Measurements from ENCODE around the gene GATA3.

Gene GATA3

DNA sequence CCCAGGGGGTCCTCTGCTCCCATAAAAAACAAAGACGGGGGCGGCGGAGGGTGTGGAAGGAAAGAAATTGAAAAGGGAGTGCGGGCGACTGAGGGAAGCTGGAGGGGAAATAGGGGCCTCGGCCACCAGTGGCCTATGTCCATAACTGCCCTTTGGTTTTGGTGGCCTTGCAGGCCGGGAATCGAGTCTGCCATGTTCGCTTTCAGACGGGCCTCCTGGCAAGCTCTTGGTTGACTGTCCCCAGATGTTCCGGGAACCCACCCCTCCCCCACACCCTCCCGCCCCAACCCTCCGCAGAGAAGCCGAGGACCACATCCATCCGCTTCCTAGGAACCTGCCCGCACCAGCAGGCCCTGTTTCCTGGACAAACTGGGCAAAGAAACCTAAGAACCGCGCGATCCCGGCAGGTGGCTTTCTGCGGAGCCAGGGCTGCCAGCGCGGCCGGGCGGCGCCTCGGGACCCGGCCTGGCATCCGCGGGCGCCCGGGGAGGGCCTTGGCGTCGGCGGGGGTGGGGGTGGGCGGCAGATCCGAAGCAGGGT lies 20.0 kb upstream of the GATA3 start:
- DNase-seq (ENCODE audit: insufficient read length, low spot score) (no peak), FAIRE-seq (no peak)
- TF ChIP-seq, protein P1, sequence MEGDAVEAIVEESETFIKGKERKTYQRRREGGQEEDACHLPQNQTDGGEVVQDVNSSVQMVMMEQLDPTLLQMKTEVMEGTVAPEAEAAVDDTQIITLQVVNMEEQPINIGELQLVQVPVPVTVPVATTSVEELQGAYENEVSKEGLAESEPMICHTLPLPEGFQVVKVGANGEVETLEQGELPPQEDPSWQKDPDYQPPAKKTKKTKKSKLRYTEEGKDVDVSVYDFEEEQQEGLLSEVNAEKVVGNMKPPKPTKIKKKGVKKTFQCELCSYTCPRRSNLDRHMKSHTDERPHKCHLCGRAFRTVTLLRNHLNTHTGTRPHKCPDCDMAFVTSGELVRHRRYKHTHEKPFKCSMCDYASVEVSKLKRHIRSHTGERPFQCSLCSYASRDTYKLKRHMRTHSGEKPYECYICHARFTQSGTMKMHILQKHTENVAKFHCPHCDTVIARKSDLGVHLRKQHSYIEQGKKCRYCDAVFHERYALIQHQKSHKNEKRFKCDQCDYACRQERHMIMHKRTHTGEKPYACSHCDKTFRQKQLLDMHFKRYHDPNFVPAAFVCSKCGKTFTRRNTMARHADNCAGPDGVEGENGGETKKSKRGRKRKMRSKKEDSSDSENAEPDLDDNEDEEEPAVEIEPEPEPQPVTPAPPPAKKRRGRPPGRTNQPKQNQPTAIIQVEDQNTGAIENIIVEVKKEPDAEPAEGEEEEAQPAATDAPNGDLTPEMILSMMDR (IDR thresholded peaks at IDR 0.05; ENCODE audit: insufficient read depth, missing control alignments) = no peak

DNA sequence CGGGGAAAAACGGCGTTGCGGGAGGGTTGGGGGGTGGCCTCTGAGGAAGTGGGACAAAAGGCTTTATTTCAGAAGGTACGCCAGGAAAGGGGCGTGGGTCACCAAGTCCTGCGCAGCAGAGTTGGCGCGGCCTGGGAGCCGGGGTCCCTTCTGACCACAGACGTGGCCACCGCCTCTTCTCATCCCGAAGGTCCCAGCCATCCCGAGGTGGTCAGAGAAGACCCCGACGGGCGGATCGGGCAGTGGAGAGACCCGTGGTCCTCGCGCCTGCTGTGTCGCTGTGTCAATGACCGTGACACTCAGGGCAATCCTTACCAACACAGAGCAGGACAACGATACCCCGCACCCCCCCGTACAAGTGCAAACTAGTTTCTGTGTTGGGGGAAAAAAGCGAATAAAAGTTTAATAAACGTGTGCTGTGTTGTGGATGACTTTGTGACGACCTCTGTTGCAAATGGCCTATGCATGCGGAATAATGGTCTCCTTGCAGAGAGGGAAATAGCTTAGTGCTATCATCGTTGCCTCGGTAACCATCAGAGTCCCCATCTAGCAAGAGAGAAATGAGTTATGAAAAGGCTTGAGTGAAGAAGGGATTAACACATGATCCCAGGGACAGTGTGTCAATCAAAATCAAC lies 19.4 kb upstream of the GATA3 start:
- DNase-seq (ENCODE audit: insufficient read length, low spot score) (no peak), FAIRE-seq (no peak)
- TF ChIP-seq, protein P1 (IDR thresholded peaks at IDR 0.05; ENCODE audit: insufficient read depth, missing control alignments) = no peak

DNA sequence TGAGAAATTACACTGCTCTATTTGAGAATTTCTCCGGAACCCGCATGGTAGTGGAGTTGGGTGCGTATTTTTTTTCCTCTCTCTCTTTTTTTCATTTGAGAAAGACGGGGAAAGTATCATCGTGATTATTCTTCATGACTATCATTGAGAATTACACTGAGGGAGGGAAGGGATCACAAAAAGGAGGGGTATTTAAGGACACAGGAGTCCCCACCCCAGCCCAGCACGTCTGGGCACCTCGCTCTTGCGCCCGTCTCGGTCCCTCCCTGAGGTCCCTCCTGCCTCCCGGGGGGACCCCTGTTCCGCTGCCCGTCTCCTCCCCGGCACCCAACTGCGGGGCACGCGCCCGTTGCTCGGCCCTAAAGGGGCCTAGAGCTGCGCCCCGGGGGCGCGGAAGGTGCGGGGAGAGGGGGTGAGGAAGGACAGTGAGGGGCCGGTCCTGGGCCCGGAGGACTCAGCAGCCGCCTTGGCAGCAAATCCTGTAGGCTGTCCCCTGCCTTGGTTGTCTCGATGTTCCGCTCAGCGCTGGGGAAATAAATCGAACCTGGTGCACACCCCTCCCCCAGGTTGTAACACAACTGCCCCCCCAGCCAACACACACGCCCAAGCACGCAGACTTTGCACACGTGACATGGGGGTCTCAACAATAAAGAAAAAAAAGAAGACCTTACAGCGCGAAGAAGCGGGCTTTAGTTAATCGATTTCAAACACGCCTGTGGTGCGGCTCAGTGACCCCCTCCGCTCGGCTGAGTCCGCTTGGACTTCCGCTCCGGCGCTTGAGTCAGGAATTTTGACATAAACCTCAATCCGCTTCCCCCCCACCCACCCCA lies 18.6 kb upstream of the GATA3 start:
- TF ChIP-seq, protein P1 (IDR thresholded peaks at IDR 0.05; ENCODE audit: insufficient read depth, missing control alignments) = no peak
- no peak for FAIRE-seq
- DNase-seq (ENCODE audit: insufficient read length, low spot score) = no peak

DNA sequence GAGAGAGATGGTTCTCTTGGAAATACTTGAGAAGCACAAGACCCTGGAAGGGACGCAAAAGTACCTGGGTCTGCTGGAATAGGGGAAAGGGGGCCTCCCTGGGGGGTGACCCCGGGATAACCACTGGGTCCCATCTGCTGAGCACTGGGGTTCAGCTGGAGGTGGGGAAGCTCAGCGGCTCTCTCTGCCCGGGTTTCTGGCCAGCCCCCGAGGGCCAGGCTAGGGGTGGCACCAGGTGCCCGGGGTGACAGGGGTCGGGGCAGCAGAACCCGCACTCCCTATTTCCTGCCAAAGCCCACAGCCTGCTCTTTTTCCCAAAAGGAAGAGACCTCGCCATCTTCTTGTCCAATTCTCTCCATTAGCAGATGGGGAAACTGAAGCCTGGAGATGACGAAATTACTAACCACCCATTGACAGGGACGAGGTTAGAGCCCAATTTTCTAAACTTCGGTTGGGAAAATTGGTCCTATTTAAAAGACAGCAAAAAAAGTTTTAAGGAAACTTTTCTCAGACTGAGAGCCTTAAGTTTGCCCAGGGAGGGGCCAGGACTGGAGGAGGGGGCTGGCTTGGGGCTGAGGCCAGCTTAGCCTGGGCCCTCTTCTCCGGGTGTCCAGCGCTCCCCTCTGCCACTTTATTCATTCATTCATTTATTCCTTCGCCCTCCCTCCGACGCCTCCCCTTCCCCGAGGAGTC lies 17.8 kb upstream of the GATA3 start:
- TF ChIP-seq, protein P1 (IDR thresholded peaks at IDR 0.05; ENCODE audit: insufficient read depth, missing control alignments) = no peak
- FAIRE-seq (no peak), DNase-seq (ENCODE audit: insufficient read length, low spot score) (no peak)

DNA sequence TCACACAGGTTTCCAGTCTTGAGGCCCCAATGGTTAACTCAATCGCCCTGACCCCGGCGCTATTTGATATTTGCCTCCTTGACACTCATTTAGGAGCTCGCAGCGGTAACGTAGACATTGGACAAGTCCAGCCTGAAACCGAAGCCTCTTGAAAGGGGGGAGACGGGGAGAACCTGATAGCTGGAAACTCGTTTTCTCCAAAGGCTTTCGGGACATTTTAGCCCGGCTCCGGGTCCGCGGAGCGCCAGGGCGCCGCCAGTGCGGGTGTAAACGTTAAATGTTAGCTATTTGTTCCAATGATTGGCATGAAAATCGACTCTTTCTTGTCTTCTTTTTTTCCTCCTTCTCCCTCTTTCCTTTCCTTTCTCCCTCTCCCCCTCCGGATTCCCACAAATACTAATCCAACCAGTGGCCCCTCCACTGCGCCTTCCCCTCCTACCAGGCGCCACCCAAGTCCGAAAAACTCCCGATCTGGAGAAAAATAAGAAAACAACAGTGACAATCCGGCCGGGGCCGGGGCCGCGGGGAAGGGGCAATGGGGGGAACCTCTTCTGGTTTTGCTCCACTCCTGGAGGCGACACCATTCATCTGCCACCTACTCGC lies 17.2 kb upstream of the GATA3 start:
- TF ChIP-seq, protein P1 (IDR thresholded peaks at IDR 0.05; ENCODE audit: insufficient read depth, missing control alignments) = no peak
- no peak for FAIRE-seq
- no peak for DNase-seq (ENCODE audit: insufficient read length, low spot score)

DNA sequence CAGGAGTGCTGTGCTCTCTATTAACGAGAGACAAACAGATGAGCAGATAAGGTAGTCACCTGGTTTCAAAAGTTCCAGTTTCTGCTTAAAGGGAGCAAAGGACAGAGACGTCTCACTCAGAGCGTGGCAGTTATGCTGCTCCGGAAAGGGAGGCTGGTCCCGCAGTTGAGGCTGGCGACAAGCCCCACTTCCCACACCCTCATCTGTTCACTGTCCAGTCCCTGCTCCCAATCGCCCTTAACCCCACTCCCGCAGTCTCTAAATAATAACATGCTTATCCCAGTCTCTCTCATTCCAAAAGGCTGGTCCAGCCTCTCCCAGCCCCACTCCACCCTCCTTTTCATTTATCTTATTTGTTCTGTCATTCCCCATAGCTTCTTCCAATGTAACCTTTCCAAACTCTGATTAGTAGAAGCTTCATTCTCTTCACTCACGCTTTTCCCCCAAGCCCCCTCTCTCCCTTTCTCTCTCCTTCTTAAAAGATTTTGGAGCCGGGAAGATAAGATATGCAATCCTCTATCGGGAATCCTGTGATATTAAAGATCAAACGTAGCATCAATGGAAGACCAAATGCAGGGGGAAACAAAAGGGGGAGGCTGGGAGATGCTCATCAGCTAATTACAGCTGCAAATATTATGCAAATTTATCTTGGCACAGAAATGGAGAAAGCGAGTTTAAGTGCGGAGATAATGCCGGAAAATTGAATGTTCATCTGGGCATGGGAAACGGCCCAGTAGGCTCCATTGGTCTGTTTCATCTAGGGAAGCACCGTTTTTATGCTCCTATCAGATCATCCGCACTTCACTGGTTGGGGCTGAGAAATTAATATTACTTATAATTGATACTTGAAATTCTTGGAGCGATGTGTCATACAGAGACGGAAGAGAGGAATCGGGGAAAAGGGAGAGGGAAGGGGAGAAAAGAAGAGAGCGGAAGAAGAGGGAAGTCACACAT lies 16.3 kb upstream of the GATA3 start:
- DNase-seq (ENCODE audit: insufficient read length, low spot score) (no peak), FAIRE-seq (no peak)
- TF ChIP-seq, protein P1 (IDR thresholded peaks at IDR 0.05; ENCODE audit: insufficient read depth, missing control alignments) = no peak
